Esophagus muscularis mucosa (tissue), 3 donors: ENCODE measurements around the gene DDX24.

Experiments used
- POLR2AphosphoS5 ChIP-seq, 2 donors: sonication (generic); formaldehyde crosslinking; IDR thresholded peaks; one replicate each; pipeline ENCODE4 v1.6.1; 2017; ENCODE audit warnings: antibody characterized with exemption in 2 of 2
- TF ChIP-seq, protein P1 (sequence below), 3 experiments: fragments of 200-600 bp in 2 of 3; fragments of 450-650 bp in 1 of 3; sonication (generic) in 2 of 3; IDR thresholded peaks; one replicate each; pipeline ENCODE4 v1.5.1; 2017 to 2019; ENCODE audit warnings: antibody characterized with exemption in 3 of 3, mild to moderate bottlenecking in 2 of 3, moderate library complexity in 1 of 3

DNA sequence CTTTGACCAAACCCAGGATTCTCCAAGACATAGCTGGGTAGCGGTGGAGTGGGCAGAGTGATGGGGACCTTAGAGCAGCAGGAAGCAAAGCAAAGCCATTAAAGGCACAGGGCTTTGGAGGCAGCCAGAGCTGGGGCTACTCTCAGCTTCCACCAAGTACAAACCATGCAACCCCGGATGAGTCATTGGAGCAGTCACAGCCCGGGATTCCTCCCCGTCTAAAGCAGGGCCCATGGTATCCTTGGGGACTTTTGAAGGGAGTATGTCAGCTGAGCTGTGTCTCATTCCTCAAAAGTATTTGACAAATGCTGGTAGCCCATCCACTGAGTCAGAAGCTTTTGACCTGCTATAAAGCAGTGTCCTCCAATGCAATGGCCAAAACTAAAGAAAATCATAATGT lies 19.8 kb upstream of the DDX24 start:
- TF ChIP-seq POLR2AphosphoS5 (IDR thresholded peaks at IDR 0.05), result no peak
- TF ChIP-seq, protein P1, sequence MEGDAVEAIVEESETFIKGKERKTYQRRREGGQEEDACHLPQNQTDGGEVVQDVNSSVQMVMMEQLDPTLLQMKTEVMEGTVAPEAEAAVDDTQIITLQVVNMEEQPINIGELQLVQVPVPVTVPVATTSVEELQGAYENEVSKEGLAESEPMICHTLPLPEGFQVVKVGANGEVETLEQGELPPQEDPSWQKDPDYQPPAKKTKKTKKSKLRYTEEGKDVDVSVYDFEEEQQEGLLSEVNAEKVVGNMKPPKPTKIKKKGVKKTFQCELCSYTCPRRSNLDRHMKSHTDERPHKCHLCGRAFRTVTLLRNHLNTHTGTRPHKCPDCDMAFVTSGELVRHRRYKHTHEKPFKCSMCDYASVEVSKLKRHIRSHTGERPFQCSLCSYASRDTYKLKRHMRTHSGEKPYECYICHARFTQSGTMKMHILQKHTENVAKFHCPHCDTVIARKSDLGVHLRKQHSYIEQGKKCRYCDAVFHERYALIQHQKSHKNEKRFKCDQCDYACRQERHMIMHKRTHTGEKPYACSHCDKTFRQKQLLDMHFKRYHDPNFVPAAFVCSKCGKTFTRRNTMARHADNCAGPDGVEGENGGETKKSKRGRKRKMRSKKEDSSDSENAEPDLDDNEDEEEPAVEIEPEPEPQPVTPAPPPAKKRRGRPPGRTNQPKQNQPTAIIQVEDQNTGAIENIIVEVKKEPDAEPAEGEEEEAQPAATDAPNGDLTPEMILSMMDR (IDR thresholded peaks at IDR 0.05), result no peak
